Heart right ventricle (tissue), 16 donors: ENCODE measurements around the gene YY1. TPM values are rescaled to one million over a fixed set of nuclear protein-coding genes. Genes with fewer than 3 reads are reported as not detected.

Source experiments
- ATAC-seq, 8 donors: fragments of 200-7000 bp; cut with Tn5 transposase; one replicate each; pipeline ENCODE4 v1.9.1; 2020; ENCODE audit warnings: mild to moderate bottlenecking in 8 of 8, moderate library complexity in 8 of 8, moderate number of reproducible peaks in 1 of 8
- DNase-seq, 2 donors: peaks; one replicate each; pipeline ENCODE4 v3.0.0-alpha.2; 2020
- H3K27ac ChIP-seq, 10 donors: fragments of 200-600 bp; sonication (generic) in 2 of 10; one replicate each; pipeline versions ENCODE4 v1.5.0 to v1.8.0; 2020 to 2022; ENCODE audit warnings: mild to moderate bottlenecking in 3 of 10
- H3K27me3 ChIP-seq, 7 donors: fragments of 200-600 bp; one replicate each; pipeline ENCODE4 v1.8.0; 2021 to 2022; ENCODE audit warnings: mild to moderate bottlenecking in 2 of 7
- H3K36me3 ChIP-seq, 9 donors: fragments of 200-600 bp; sonication (generic) in 1 of 9; one replicate each; pipeline versions ENCODE4 v1.5.0 to v1.8.0; 2020 to 2022; ENCODE audit warnings: mild to moderate bottlenecking in 2 of 9
- H3K4me1 ChIP-seq, 9 donors: fragments of 200-600 bp; sonication (generic) in 1 of 9; one replicate each; pipeline versions ENCODE4 v1.5.0 to v1.8.0; 2020 to 2022; ENCODE audit warnings: mild to moderate bottlenecking in 4 of 9
- H3K4me3 ChIP-seq, 10 donors: fragments of 200-600 bp; sonication (generic) in 2 of 10; one replicate each; pipeline versions ENCODE4 v1.5.0 to v1.8.0; 2020 to 2022; ENCODE audit warnings: mild to moderate bottlenecking in 7 of 10, moderate library complexity in 2 of 10
- H3K9me3 ChIP-seq, 11 donors: fragments of 200-600 bp in 10 of 11; sonication (generic) in 2 of 11; one replicate each; pipeline versions ENCODE4 v1.5.0 to v1.8.0; 2013 to 2022; ENCODE audit warnings: mild to moderate bottlenecking in 2 of 11, control low read depth in 1 of 11, moderate library complexity in 1 of 11
- WGBS, 2 donors: extraction: QIAGEN DNeasy Blood & Tissue Kit; methylation state at CpG; one replicate each; pipeline ENCODE4 v1.1.7; 2013; ENCODE audit warnings: inconsistent platforms in 1 of 2; 5-methylcytosine and 5-hydroxymethylcytosine counted together
- intact Hi-C, 10 donors: fragments of 100-400 bp; cut with DNase I; formaldehyde crosslinking; loops; one replicate each; pipeline versions ENCODE4 v1.11.1 to v1.14.2; 2022
- polyA plus RNA-seq, 2 donors: library from polyadenylated mRNA; stranded (reverse); fragments of 200-250 nt; gene quantifications; one replicate each; pipeline ENCODE4 v1.2.3, GENCODE V29; 2013
- total RNA-seq, 10 donors: library from RNA; stranded (reverse); fragmentation: NEBNext Ultra II Directional in 3 of 10; extraction: Animal tissue kit (Norgen Biotek cat#: 25700) in 3 of 10; gene quantifications; one replicate each; pipeline versions ENCODE4 v1.2.1 to v1.2.4, GENCODE V29; 2021 to 2023
- TF ChIP-seq, protein P1 (sequence below), 9 donors: fragments of 200-600 bp; sonication (generic) in 2 of 9; IDR thresholded peaks; one replicate each; pipeline versions ENCODE4 v1.5.0 to v1.8.0; 2021 to 2022; ENCODE audit warnings: antibody characterized with exemption in 9 of 9, mild to moderate bottlenecking in 5 of 9, moderate library complexity in 1 of 9
- donor health status: Arrhythmogenic right ventricular cardiomyopathy.
- donor health status: ischemic (EF 13 %, LVEDD 7.1; RV severe dilation, severe dysfunction).
- donor health status: healthy with polysubstance abuse.
- donor health status: DM: no; HTN: yes; CAD: no.
- donor health status: DM: no; HTN: no; CAD: no.
- donor health status: ischemic (EF 25% LVEDD 6.9; RV normal size, moderate dysfunction).
- donor health status: ischemic (EF 25% LVEDD 5.7; RV mildly dilated, moderate dysfunction).
- donor health status: healthy.
- donor health status: DM: yes; HTN: yes; CAD: no.
- donor health status: Ischemic cardiomyopathy.
- donor health status: ischemic (EF 35%, LVEDD 5.7; RV mildly dilated, moderate dysfunction).
- donor health status: nonischemic (EF 11% LVEDD 7.7; RV severe dilation, severe dysfunction).
- donor health status: DM: yes; HTN: yes; CAD: no.
- donor health status: PGD.
- donor health status: ischemic (EF 29% LVEDD 5.4; RV normal size, mild dysfunction).
- donor health status: nonischemic (EF 23%, LVEDD 6.1; RV moderate dilation, normal function).

YY1 gene
- total and polyA plus RNA-seq, 12 donors = 17.6 to 58.3 (median 47.9) TPM

DNA sequence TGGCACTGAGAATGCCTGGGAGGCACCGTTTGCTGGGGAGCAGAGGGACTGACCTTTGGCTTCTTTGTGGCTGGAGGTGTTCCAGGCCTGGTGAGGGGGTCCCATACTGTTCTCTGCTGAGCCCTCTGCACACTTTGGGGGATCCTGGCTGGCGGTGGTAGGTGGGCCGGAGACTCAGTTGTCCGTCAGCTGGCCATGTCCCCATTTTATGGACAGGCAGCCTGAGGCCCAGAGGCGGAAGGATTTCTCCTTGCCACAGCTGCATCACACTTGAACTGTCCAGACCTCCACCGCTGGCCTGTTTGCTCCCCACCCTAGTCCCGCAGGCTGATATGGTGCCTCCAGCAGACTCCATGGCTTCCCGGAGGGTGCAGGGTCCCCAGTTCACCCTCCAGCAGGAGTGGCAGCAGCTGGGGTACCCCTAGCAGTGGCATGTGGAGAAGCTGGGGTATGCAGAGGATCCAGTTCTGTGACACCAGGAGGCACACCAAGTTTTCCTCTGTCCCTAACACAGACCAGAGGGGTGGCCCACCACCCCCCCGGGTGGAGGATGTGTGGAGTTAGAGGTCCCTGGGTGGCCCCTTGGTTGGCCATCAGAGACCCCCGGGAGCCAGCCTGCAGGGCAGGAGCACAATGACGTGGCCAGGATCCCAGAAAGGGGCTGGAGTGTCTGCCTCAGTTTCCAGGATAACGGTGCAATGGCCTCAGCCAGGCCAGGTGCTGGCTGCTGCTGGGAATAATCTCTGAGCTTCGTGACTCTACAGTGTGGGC, 52.5 kb downstream of the YY1 start:
- DNase-seq (no peak), ATAC-seq (no peak)
- H3K27ac ChIP-seq = no peak overlapping the region
- H3K36me3 ChIP-seq = peaks cover 0 to 27% (median 0%) of the 10 kb centered on the region in 9 donors
- H3K4me1 ChIP-seq = peaks cover under 1 to 65% (median 25%) of the 10 kb centered on the region in 9 donors
- WGBS, 2 donors = 94 to 95% methylated on average over 13 of the region's 13 CpGs
- H3K27me3 ChIP-seq = no peaks in the 10 kb centered on the region
- intact Hi-C loops = no loop called here
- TF ChIP-seq, protein P1, sequence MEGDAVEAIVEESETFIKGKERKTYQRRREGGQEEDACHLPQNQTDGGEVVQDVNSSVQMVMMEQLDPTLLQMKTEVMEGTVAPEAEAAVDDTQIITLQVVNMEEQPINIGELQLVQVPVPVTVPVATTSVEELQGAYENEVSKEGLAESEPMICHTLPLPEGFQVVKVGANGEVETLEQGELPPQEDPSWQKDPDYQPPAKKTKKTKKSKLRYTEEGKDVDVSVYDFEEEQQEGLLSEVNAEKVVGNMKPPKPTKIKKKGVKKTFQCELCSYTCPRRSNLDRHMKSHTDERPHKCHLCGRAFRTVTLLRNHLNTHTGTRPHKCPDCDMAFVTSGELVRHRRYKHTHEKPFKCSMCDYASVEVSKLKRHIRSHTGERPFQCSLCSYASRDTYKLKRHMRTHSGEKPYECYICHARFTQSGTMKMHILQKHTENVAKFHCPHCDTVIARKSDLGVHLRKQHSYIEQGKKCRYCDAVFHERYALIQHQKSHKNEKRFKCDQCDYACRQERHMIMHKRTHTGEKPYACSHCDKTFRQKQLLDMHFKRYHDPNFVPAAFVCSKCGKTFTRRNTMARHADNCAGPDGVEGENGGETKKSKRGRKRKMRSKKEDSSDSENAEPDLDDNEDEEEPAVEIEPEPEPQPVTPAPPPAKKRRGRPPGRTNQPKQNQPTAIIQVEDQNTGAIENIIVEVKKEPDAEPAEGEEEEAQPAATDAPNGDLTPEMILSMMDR (IDR thresholded peaks at IDR 0.05) = no peak
- no peaks in the 10 kb centered on the region for H3K9me3 ChIP-seq
- H3K4me3 ChIP-seq = no peak overlapping the region

DNA sequence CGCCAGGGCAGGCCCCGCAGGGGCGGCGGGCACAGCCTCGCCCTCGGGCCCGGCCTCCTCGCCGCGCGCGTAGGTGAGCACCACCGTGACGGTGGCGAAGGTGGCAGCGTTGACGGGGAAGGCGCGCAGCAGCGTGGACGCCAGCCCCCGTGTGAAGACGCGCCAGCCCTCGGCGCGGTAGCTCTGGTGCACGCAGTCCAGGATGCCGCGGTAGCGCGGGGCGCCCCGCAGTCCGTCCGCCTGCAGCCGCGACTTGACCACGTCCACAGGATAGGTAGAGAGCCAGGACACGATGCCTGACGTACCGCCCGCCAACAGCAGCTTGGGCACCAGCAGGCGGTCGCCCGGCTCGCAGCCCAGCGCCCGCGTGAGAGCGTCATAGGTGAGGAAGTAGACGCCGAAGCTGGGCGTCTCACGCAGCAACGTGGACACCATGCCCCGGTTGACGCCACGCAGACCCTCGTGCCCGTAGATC, 53.4 kb downstream of the YY1 start:
- intact Hi-C loops = no loop called here
- Histone ChIP-seq H3K4me3 (no peak overlapping the region), H3K4me1 (peaks cover 5 to 65% (median 33%) of the 10 kb centered on the region in 9 donors), H3K27ac (no peak overlapping the region), H3K27me3 (no peaks in the 10 kb centered on the region), H3K36me3 (peaks cover 0 to 27% (median 0%) of the 10 kb centered on the region in 9 donors), H3K9me3 (no peaks in the 10 kb centered on the region)
- TF ChIP-seq, protein P1 (IDR thresholded peaks at IDR 0.05) = no peak
- DNase-seq (no peak), ATAC-seq (no peak)
- 97% methylated on average over 61 of the region's 61 CpGs for WGBS, 2 donors

DNA sequence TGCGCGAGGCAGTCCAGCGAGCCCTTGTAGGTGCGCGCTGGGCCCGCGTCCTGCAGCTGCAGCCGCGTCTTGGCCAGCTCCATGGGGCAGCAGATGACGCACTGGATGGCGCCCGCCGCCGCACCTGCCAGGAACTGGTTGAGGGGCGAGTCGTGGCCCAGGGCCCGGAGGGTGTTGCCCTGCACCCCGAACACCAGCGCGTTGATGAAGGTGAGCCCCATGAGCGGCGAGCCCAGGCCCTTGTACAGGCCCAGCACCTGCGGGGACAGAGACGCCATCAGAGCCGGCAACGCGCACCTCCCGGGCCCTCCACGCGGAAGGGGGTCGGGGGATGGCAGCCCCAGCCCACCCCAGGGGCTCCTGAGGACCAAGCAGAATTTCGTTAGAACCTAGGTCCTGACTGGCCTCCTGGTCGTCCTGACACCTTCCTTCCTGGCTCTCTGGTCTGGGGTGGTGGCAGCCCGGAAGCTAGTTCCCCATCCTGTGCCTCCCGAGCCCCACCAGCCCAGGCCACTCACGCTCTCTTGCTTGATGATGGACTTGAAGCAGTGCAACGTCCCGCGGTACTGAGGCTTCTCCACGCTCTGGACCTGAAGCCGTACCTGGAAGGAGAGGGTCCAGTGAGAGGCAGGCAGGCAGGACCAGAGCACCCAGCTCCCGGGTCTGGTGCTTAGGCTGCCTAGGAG, 54.0 kb downstream of the YY1 start:
- intact Hi-C loops = no loop called here
- DNase-seq (no peak), ATAC-seq (no peak)
- TF ChIP-seq, protein P1 (IDR thresholded peaks at IDR 0.05) = no peak
- Histone ChIP-seq H3K4me3 (no peak overlapping the region), H3K36me3 (peaks cover 0 to 27% (median 0%) of the 10 kb centered on the region in 9 donors), H3K27ac (peak overlapping the region in 2 of 10 donors; percentile 33 to 36), H3K27me3 (no peaks in the 10 kb centered on the region), H3K9me3 (no peaks in the 10 kb centered on the region), H3K4me1 (peaks cover 9 to 68% (median 39%) of the 10 kb centered on the region in 9 donors)
- 96% methylated on average over 42 of the region's 42 CpGs for WGBS, 2 donors

DNA sequence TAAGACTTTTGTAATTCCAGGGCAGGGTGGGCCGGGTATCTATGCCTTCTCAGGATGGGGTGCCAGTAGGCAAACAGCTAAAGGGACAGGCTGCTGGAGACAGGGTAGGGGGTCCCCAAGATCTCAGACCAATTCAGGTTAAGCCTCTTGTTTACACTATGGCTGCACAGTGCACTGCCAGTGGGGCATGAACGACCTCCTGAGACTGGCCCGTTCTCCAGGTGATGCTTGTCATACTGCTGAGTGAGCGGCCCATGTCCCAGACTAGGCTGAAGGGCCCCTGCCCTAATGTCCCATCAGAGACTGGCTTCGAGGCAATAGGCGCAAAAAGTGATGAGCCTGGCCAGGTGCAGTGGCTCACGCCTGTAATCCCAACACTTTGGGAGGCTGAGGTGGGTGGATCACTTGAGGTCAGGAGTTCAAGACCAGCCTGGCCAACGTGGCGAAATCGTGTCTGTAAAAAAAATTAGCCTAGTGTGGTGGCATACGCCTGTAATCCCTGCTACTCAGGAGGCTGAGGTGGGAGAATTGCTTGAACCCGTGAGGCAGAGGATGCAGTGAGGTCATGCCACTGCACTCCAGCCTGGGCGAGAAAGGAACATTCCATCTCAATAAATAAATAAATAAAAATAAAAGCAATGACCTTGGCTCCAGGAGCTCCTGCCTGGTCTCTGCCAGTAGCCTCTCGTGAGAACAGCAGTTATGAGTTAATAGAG, 54.7 kb downstream of the YY1 start:
- ATAC-seq (no peak), DNase-seq (no peak)
- Histone ChIP-seq H3K4me3 (no peak overlapping the region), H3K9me3 (no peaks in the 10 kb centered on the region), H3K36me3 (peaks cover 0 to 31% (median 0%) of the 10 kb centered on the region in 9 donors), H3K27me3 (no peaks in the 10 kb centered on the region), H3K27ac (peak overlapping the region in 7 of 10 donors; percentile 10 to 53 (median 28)), H3K4me1 (peaks cover 11 to 71% (median 44%) of the 10 kb centered on the region in 9 donors)
- WGBS, 2 donors = 76 to 77% methylated on average over 14 of the region's 14 CpGs
- TF ChIP-seq, protein P1 (IDR thresholded peaks at IDR 0.05) = no peak
- intact Hi-C loops = no loop called here
